Vein endothelial cell (primary cell): ENCODE measurements around the gene ZNF787. TPM values are rescaled to one million over a fixed set of nuclear protein-coding genes. Genes with fewer than 3 reads are reported as not detected.

Experiments
- small RNA-seq: library from RNA; depleted of rRNA; stranded (forward); fragments of <200 nt; gene quantifications from one replicate; pipeline ENCODE3, GENCODE V24; 2012
- total RNA-seq: library from RNA; depleted of rRNA; stranded (reverse); fragments of >200 nt; gene quantifications from 2 replicates; pipeline ENCODE4 v1.2.3, GENCODE V29; 2012

The ZNF787 gene
- total RNA-seq = 25.2 and 39.5 TPM in 2 replicates

GRCh38 chr19:56121180-56122167, at the start of gene ZNF787:
ZNF787 (minus strand) TSS chr19:56121295; CDS start chr19:56103217, 18,078 bp downstream.

DNA sequence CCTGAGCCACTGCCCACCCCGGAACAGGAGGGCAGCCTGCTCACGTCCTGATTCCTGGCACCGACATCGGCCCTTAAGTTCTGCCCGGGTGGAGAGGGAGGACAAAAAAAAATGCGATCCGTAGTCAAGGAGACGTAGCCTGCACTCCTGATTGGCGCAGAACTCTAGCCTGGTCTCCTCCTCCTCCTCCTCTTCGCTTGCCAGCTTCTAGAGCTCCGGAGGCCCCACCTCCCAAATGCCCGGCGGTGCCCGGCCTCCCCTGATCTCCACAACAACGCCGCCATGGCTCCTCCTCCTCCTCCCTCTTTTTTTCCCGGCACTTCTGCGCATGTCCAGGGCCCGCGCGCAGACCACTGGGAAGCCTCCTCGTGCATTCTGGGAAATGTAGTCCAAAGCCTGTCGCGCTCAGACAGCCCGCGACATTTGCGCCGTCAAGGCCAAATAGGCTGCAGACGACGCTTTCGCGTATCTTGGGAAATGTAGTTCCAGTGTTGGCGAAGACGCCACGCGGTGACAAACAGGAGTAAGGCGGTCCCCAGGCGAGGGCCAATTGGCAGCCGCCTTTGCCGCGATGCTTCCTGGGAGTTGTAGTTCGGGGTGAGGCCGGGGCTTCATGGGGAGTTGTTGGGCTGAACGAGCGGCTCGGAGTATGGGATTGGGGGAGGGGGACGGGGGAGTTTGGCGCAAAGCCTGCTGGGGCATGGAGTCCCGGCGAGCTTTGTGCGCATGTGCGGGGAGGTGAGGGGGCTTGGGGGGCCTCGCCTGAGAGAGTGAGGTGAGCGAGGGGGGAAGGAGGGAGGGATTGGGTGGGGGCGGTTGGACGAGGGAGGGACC, 19.7 kb upstream of the ZNF787 start, which contains the start of gene ZNF444:
Gene ZNF444, plus strand, starts transcription at position 705 of the 834 bp plus-strand sequence. CDS start 5,625 bp downstream, outside the sequence.

Small RNA genes within 50 kb of the gene (small RNA-seq; reads per million reads assigned to genes)
- not detected for gene AC024580.2
- gene RF00019 = not detected

Other genes with a start within 250 kb of the ZNF787 start
- gene NLRP13, start 189.0 kb downstream of the ZNF787 start, total RNA-seq = not detected in 2 replicates
- gene NLRP8, start 173.5 kb downstream of the ZNF787 start, total RNA-seq = not detected in 2 replicates
- not detected in 2 replicates for gene NLRP5, start 134.5 kb downstream of the ZNF787 start, total RNA-seq
- 13.1 and 24.8 TPM in 2 replicates for gene ZNF444, start 20.0 kb upstream of the ZNF787 start, total RNA-seq
- not detected in 2 replicates for gene GALP, start 54.7 kb upstream of the ZNF787 start, total RNA-seq
- gene ZSCAN5B, start 76.5 kb upstream of the ZNF787 start, total RNA-seq = not detected in 2 replicates
- gene ZSCAN5C, start 81.0 kb upstream of the ZNF787 start, total RNA-seq = not detected in 2 replicates
- 0.33 TPM in 1 of 2 replicates, not detected in the other for gene EDDM13, start 151.5 kb upstream of the ZNF787 start, total RNA-seq
- gene ZSCAN5A, start 193.5 kb upstream of the ZNF787 start, total RNA-seq = 4.9 and 7.5 TPM in 2 replicates